BLaER1 (cell line): ENCODE results near the gene SLC9A8.

Source experiments
- H3K27ac ChIP-seq: shearing (Covaris generic); formaldehyde crosslinking; 2 replicates; pipeline ENCODE4 v1.8.1; 2022
- H3K27me3 ChIP-seq: shearing (Covaris generic); formaldehyde crosslinking; 2 replicates; pipeline ENCODE4 v1.8.1; 2022
- H3K36me3 ChIP-seq: shearing (Covaris generic); formaldehyde crosslinking; 2 replicates; pipeline ENCODE4 v1.8.1; 2022
- H3K4me1 ChIP-seq: shearing (Covaris generic); formaldehyde crosslinking; 2 replicates; pipeline ENCODE4 v1.8.1; 2022
- H3K4me2 ChIP-seq: shearing (Covaris generic); formaldehyde crosslinking; 2 replicates; pipeline ENCODE4 v1.8.1; 2022
- H3K4me3 ChIP-seq: shearing (Covaris generic); formaldehyde crosslinking; 2 replicates; pipeline ENCODE4 v1.8.1; 2022
- H3K9ac ChIP-seq: shearing (Covaris generic); formaldehyde crosslinking; 2 replicates; pipeline ENCODE4 v1.8.1; 2022
- H3K9me3 ChIP-seq: shearing (Covaris generic); formaldehyde crosslinking; 2 replicates; pipeline ENCODE4 v1.8.1; 2022
- H4K20me1 ChIP-seq: shearing (Covaris generic); formaldehyde crosslinking; 2 replicates; pipeline ENCODE4 v1.8.1; 2022
- Cebpa-rat ChIP-seq: shearing (Covaris generic); IDR thresholded peaks from 2 replicates; pipeline ENCODE4 v1.8.1; 2022

The SLC9A8 gene

GRCh38 chr20:49938173-49939163, 125.8 kb downstream of the SLC9A8 start:
- Histone ChIP-seq H3K9ac (peak overlapping the region; percentile 92; the same call in 1 of the 2 replicates), H3K9me3 (no peaks in the 10 kb centered on the region), H3K36me3 (peaks cover 48% of the 10 kb centered on the region), H3K27ac (no peak overlapping the region; the same call in 1 of the 2 replicates), H3K4me2 (peak overlapping the region; percentile 99), H3K27me3 (no peaks in the 10 kb centered on the region), H3K4me3 (no peak overlapping the region), H3K4me1 (peaks cover 59% of the 10 kb centered on the region), H4K20me1 (peaks cover 71% of the 10 kb centered on the region)
- TF ChIP-seq Cebpa-rat: no peak

GRCh38 chr20:49941456-49941855, 128.8 kb downstream of the SLC9A8 start:
- H3K9ac ChIP-seq: no peak overlapping the region

More at GRCh38 chr20:49941456-49941855, 128.8 kb downstream of the SLC9A8 start:
- Histone ChIP-seq H3K9me3 (no peaks in the 10 kb centered on the region), H4K20me1 (peaks cover 99% of the 10 kb centered on the region), H3K4me2 (no peak overlapping the region), H3K4me3 (no peak overlapping the region), H3K36me3 (peaks cover 78% of the 10 kb centered on the region), H3K27ac (no peak overlapping the region), H3K4me1 (peaks cover 42% of the 10 kb centered on the region), H3K27me3 (no peaks in the 10 kb centered on the region)
- TF ChIP-seq Cebpa-rat: no peak
